Peyer's patch (tissue), 4 donors: ENCODE results near the gene NDUFS7. TPM values are rescaled to one million over a fixed set of nuclear protein-coding genes. Genes with fewer than 3 reads are reported as not detected.

ENCODE experiments used
- DNase-seq, 3 donors: peaks; one replicate each; pipeline ENCODE4 v3.0.0-alpha.2; 2017 to 2019
- H3K27ac ChIP-seq, 4 donors: fragments of 200-600 bp; sonication (generic); one replicate each; pipeline ENCODE4 v1.5.1; 2016 to 2019
- H3K27me3 ChIP-seq, 2 donors: fragments of 200-600 bp; sonication (generic); one replicate each; pipeline ENCODE4 v1.5.1; 2019
- H3K36me3 ChIP-seq, 3 donors: fragments of 200-600 bp; sonication (generic); one replicate each; pipeline ENCODE4 v1.5.1; 2016 to 2019
- H3K4me1 ChIP-seq, 4 donors: fragments of 200-600 bp; sonication (generic); one replicate each; pipeline ENCODE4 v1.5.1; 2016 to 2019
- H3K4me3 ChIP-seq, 4 donors: fragments of 200-600 bp; sonication (generic); 1 replicate in 3 of 4; 2 replicates in 1 of 4; pipeline ENCODE4 v1.5.1; 2016 to 2019; ENCODE audit warnings: mild to moderate bottlenecking in 1 of 4
- H3K9me3 ChIP-seq, 4 donors: fragments of 200-600 bp; sonication (generic); one replicate each; pipeline ENCODE4 v1.5.1; 2016 to 2019; ENCODE audit warnings: mild to moderate bottlenecking in 1 of 4
- POLR2A ChIP-seq, 2 donors: fragments of 450-650 bp; IDR thresholded peaks; one replicate each; pipeline ENCODE4 v1.5.1; 2017; ENCODE audit warnings: antibody characterized with exemption in 2 of 2, mild to moderate bottlenecking in 2 of 2, moderate library complexity in 2 of 2
- total RNA-seq, 4 donors: library from RNA; depleted of rRNA; stranded (reverse); fragments of >200 nt; gene quantifications; one replicate each; pipeline ENCODE4 v1.1.0, GENCODE V29; 2016
- TF ChIP-seq, protein P1 (sequence below), 6 experiments: fragments of 450-650 bp in 4 of 6; fragments of 200-600 bp in 2 of 6; sonication (generic) in 1 of 6; IDR thresholded peaks; one replicate each; pipeline ENCODE4 v1.5.1; 2017 to 2019; ENCODE audit warnings: antibody characterized with exemption in 6 of 6, mild to moderate bottlenecking in 3 of 6, moderate library complexity in 1 of 6

The NDUFS7 gene
- total RNA-seq, 4 donors from 2014 or later: 99.9 to 165 (median 156) TPM

DNA sequence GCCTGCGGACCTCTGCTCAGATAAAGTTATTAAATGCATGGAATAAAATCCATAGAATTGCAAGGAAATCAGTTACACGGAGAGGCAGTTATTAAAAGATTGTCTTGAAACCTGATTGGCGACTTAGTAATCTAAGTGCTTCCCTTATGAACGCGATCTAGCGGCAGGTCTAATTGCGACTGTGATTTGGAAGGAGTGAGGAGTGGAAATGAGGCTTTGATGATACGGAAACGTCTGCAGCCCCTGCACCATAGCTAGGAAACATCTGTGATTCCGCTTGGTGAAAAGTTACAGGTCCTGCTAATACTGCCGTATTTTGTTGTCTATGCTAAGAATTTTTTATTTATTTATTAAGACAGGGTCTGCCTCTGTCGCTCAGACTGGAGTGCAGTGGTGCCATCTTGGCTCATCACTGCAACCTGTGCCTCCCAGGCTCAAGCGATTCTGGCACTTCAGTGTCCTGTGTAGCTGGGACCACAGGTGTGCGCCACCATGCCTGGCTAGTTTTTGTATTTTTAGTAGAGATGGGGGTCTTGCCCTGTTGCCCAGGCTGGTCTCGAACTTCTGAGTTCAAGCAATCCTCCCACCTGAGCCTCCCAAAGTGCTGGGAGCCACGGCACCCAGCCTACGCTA is 887 bp downstream of the NDUFS7 start:
- no peaks in the 10 kb centered on the region for H3K9me3 ChIP-seq
- no peak for TF ChIP-seq POLR2A (IDR thresholded peaks at IDR 0.05)
- TF ChIP-seq, protein P1, sequence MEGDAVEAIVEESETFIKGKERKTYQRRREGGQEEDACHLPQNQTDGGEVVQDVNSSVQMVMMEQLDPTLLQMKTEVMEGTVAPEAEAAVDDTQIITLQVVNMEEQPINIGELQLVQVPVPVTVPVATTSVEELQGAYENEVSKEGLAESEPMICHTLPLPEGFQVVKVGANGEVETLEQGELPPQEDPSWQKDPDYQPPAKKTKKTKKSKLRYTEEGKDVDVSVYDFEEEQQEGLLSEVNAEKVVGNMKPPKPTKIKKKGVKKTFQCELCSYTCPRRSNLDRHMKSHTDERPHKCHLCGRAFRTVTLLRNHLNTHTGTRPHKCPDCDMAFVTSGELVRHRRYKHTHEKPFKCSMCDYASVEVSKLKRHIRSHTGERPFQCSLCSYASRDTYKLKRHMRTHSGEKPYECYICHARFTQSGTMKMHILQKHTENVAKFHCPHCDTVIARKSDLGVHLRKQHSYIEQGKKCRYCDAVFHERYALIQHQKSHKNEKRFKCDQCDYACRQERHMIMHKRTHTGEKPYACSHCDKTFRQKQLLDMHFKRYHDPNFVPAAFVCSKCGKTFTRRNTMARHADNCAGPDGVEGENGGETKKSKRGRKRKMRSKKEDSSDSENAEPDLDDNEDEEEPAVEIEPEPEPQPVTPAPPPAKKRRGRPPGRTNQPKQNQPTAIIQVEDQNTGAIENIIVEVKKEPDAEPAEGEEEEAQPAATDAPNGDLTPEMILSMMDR (IDR thresholded peaks at IDR 0.05): no peak
- peak overlapping the region; percentile 83 to 90 (median 87) for H3K27ac ChIP-seq
- peaks cover 0 to 23% (median 4%) of the 10 kb centered on the region in 4 donors for H3K4me1 ChIP-seq
- no peaks in the 10 kb centered on the region for H3K27me3 ChIP-seq
- peak overlapping the region; percentile 66 to 91 (median 78) for H3K4me3 ChIP-seq
- DNase-seq: no peak
- H3K36me3 ChIP-seq: peaks cover 0 to 25% (median 0%) of the 10 kb centered on the region in 3 donors

GRCh38 chr19:1385816-1386215 is 2.1 kb downstream of the NDUFS7 start:
- no peak overlapping the region for H3K4me3 ChIP-seq
- TF ChIP-seq POLR2A (IDR thresholded peaks at IDR 0.05): no peak
- TF ChIP-seq, protein P1 (IDR thresholded peaks at IDR 0.05): no peak
- DNase-seq: no peak
- H3K9me3 ChIP-seq: no peaks in the 10 kb centered on the region
- peaks cover 0 to 23% (median 4%) of the 10 kb centered on the region in 4 donors for H3K4me1 ChIP-seq
- H3K27me3 ChIP-seq: no peaks in the 10 kb centered on the region
- H3K36me3 ChIP-seq: peaks cover 0 to 36% (median 0%) of the 10 kb centered on the region in 3 donors
- H3K27ac ChIP-seq: no peak overlapping the region

GRCh38 chr19:1386945-1387683 is 3.4 kb downstream of the NDUFS7 start:
- DNase-seq: no peak
- H3K4me1 ChIP-seq: peaks cover 0 to 23% (median 4%) of the 10 kb centered on the region in 4 donors
- no peak overlapping the region for H3K27ac ChIP-seq
- H3K27me3 ChIP-seq: no peaks in the 10 kb centered on the region
- TF ChIP-seq POLR2A (IDR thresholded peaks at IDR 0.05): no peak
- TF ChIP-seq, protein P1 (IDR thresholded peaks at IDR 0.05): no peak
- no peak overlapping the region for H3K4me3 ChIP-seq
- no peaks in the 10 kb centered on the region for H3K9me3 ChIP-seq
- H3K36me3 ChIP-seq: peaks cover 0 to 49% (median 0%) of the 10 kb centered on the region in 3 donors

DNA sequence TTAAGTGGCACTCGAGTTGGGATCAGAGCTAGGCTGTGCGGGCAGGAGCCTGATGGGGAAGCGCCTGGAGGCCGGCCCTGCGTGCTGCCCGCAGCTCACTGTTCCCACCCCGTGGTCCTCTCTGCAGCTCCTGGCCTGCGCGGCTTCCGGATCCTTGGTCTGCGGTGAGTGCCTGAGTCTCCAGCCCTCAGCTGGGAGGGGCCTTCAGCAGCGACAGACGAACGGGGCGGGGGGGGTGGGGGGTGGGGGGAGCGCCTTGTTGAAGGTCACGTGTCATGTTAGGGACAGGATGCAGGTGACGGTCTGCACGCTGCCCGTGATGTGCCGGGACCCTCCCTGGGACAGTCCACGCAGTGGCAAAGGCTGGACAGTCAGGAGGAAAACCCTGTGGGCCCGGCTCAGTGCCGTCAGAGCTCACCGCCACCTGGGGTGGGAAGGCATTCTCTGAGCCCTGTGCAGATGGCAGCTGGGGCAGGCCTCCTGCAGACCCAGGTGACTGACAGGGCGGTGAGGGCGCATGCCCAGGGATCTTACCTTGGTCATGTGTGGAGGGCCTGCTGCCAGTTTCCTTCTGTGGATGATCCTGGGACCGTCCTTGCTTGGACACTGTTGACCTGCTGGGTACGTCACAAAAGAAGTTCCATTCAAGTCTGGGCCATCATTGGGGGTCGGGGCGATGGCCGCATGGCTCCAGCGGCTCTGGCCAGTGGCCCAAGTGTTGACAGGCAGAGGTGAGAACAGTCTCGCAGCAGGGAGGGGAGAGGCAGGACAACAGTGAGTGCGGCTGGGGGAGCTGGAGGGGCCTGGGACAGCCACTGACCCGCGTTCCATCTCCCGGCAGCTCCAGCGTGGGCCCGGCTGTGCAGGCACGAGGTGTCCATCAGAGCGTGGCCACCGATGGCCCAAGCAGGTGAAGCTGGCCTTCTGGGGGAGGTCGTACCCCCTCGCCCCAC is 4.3 kb downstream of the NDUFS7 start:
- Histone ChIP-seq H3K4me1 (peaks cover 0 to 23% (median 4%) of the 10 kb centered on the region in 4 donors), H3K36me3 (peaks cover 0 to 57% (median 0%) of the 10 kb centered on the region in 3 donors), H3K4me3 (no peak overlapping the region), H3K9me3 (no peaks in the 10 kb centered on the region), H3K27ac (no peak overlapping the region), H3K27me3 (no peaks in the 10 kb centered on the region)
- DNase-seq: no peak
- TF ChIP-seq, protein P1 (IDR thresholded peaks at IDR 0.05): no peak
- TF ChIP-seq POLR2A (IDR thresholded peaks at IDR 0.05): no peak

GRCh38 chr19:1388637-1389026 is 4.9 kb downstream of the NDUFS7 start:
- TF ChIP-seq, protein P1 (IDR thresholded peaks at IDR 0.05): no peak
- no peak for TF ChIP-seq POLR2A (IDR thresholded peaks at IDR 0.05)
- Histone ChIP-seq H3K4me3 (no peak overlapping the region), H3K27ac (no peak overlapping the region), H3K4me1 (peaks cover 0 to 23% (median 4%) of the 10 kb centered on the region in 4 donors), H3K36me3 (peaks cover 0 to 64% (median 0%) of the 10 kb centered on the region in 3 donors), H3K9me3 (no peaks in the 10 kb centered on the region), H3K27me3 (no peaks in the 10 kb centered on the region)
- no peak for DNase-seq
